Measurements from ENCODE around the gene MICALL1. TPM values are rescaled to one million over a fixed set of nuclear protein-coding genes. Genes with fewer than 3 reads are reported as not detected.

Gene MICALL1
- total and polyA plus RNA-seq, 2 of the 13 experiments (the other 11 are each of a cell fraction or from before 2014, with no cell fraction given), result 7.6 to 10.6 TPM

- TF ChIP-seq TBX3 (IDR thresholded peaks at IDR 0.05; ENCODE audit: borderline replicate concordance), result no peak
- no peak for TF ChIP-seq ZNF816 (CRISPR knock-in tag; IDR thresholded peaks at IDR 0.05; ENCODE audit: borderline replicate concordance)
- TF ChIP-seq TRIM22 (IDR thresholded peaks at IDR 0.05), result no peak
- TF ChIP-seq HNF1B (CRISPR knock-in tag; IDR thresholded peaks at IDR 0.05), result 0 out of 2 replicates have a peak, but pooled peaks have one; percentile 19
- TF ChIP-seq ATF7-NPFF (CRISPR knock-in tag; IDR thresholded peaks at IDR 0.05; ENCODE audit: low read depth), result no peak
- TF ChIP-seq PLSCR1 (CRISPR knock-in tag; IDR thresholded peaks at IDR 0.05; ENCODE audit: borderline replicate concordance), result no peak
- no peak for TF ChIP-seq ZNF720 (CRISPR knock-in tag; IDR thresholded peaks at IDR 0.05)
- no peak for TF ChIP-seq GLI4 (CRISPR knock-in tag; IDR thresholded peaks at IDR 0.05; ENCODE audit: borderline replicate concordance)
- TF ChIP-seq ZNF143 (CRISPR knock-in tag; IDR thresholded peaks at IDR 0.05), result 0 out of 2 replicates have a peak, but pooled peaks have one; percentile 45
- 0 out of 2 replicates have a peak, but pooled peaks have one; percentile 35 for TF ChIP-seq ARID5B (CRISPR knock-in tag; IDR thresholded peaks at IDR 0.05)
- TF ChIP-seq SMAD3 (CRISPR knock-in tag; IDR thresholded peaks at IDR 0.05), result no peak
- TF ChIP-seq PHF21A (CRISPR knock-in tag; IDR thresholded peaks at IDR 0.05), result no peak
- TF ChIP-seq ZNF615 (CRISPR knock-in tag; IDR thresholded peaks at IDR 0.05; ENCODE audit: borderline replicate concordance), result no peak
- TF ChIP-seq NCOA2 (CRISPR knock-in tag; IDR thresholded peaks at IDR 0.05), result 0 out of 2 replicates have a peak, but pooled peaks have one; percentile 54
- no peak for TF ChIP-seq ZFAT (CRISPR knock-in tag; conservative IDR thresholded peaks at IDR 0.05)
- no peak for TF ChIP-seq SNAPC2 (CRISPR knock-in tag; IDR thresholded peaks at IDR 0.05)
- 0 out of 2 replicates have a peak, but pooled peaks have one; percentile 22 for TF ChIP-seq PITX1 (CRISPR knock-in tag; IDR thresholded peaks at IDR 0.05)
- TF ChIP-seq CSRNP1 (CRISPR knock-in tag; IDR thresholded peaks at IDR 0.05), result no peak
- no peak for TF ChIP-seq ZNF414 (CRISPR knock-in tag; IDR thresholded peaks at IDR 0.05)
- no peak for TF ChIP-seq NAIF1 (CRISPR knock-in tag; IDR thresholded peaks at IDR 0.05; ENCODE audit: borderline replicate concordance)
- 0 out of 2 replicates have a peak, but pooled peaks have one; percentile 22 for TF ChIP-seq ZNF264 (CRISPR knock-in tag; IDR thresholded peaks at IDR 0.05)
Observed at GRCh38 chr22:37896939-37897338, 9.2 kb upstream of the MICALL1 start (continued).
